ENCODE results near the gene PROM2.

Gene PROM2

DNA sequence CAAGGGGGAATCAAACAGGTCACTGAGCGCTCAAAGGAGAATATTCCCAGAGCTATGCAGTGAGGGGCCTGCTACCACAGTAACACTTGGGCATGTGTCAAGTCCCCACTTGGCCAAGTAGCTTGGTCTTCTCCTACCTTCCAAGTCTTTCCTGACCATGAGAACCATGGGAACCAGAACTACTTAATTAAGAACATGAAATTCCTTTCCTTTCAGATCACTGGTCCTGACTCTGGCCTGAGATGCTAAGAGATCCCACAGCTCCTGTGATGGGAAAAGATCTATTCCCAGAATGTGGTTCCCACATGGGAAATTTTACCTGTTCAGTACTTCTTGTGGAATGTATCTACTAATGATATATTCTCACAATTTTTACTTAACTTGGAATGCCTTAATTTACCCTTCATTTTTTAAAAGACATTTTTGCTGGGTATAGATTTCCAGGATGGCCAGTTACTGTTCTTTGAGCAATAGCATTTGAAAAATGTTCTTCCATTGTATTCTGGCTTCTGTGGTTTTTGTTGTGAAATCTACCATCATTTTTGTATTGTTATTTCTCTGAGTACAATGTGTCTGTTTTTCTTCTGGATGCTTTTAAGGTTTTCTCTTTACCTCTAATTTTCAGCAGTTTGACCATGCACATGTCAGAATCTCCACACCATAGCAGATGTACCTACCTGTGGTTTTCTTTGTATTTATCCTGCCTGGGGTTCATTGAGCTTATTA lies 60.8 kb downstream of the PROM2 start:
- FAIRE-seq: no peak

DNA sequence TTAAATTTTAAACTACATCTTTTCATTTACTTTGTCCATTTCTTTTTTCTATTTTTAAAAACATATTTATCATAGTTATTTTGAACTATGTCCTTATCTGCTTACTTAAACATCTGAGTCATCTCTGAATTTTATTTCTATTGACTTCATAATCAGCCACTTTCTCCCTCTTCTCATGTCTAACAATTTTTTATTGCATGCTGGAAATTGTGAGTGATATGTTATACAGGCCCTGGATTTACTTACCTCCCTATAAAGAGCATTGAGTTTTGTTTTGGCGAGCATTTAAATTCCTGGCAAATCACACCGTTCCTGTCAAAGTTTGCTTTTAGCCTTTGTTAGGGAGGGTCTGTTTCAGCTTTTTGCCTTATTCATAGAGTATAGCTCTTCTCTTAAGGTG lies 62.2 kb downstream of the PROM2 start:
- FAIRE-seq: no peak
- DNase-seq (ENCODE audit: insufficient read length, low spot score): no peak

More for the DNA sequence above, 60.8 kb downstream of the PROM2 start:
- DNase-seq (ENCODE audit: insufficient read length, low spot score): no peak

DNA sequence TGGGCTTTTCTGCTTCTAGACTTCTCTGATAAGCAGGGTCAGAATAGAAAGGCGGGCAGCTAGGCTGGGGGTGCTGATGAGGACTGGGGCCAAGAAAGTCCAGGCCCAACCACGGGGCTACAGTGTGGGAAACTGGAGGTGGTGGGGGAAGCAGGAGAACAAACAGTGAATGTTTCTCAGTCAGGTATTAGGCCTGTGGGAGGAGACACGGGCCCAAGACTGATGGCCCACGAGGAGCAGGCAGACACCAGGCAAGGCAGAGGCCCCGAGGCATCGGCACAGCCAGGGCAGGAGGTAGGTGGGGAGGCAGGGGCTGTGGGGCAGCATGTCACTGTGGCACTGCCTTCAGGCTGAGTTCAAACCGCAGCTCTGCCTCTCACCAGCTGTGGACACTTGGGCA lies 63.6 kb downstream of the PROM2 start:
- DNase-seq (ENCODE audit: insufficient read length, low spot score) (no peak), FAIRE-seq (no peak)

Measured in GM19239 (cell line).